ENCODE measurements around the gene C11orf87.

DNA sequence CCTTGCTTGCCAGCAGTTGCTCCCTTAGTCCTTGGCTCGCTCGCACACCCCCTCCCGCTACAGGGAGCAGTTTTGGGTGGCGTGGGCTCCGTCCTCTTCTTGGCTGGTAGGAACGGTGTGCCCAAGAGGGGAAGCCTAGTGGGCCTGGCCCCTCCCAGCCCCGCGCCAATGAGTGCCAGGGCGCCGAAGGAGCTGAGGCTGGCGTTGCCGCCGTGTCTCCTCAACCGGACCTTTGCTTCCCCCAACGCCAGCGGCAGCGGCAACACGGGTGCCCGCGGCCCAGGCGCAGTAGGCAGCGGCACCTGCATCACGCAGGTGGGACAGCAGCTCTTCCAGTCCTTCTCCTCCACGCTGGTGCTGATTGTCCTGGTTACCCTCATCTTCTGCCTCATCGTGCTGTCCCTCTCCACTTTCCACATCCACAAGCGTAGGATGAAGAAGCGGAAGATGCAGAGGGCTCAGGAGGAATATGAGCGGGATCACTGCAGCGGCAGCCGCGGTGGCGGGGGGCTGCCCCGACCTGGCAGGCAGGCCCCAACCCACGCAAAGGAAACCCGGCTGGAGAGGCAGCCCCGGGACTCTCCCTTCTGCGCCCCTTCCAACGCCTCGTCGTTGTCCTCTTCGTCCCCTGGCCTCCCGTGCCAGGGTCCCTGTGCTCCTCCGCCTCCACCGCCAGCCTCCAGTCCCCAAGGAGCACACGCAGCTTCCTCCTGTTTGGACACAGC, 1.6 kb downstream of the C11orf87 start:
- TF ChIP-seq RAD21 (IDR thresholded peaks at IDR 0.05; ENCODE audit: low read length): no peak
- no peak for TF ChIP-seq GATA2 (CRISPR knock-in tag; IDR thresholded peaks at IDR 0.05)
- TF ChIP-seq, protein P1, sequence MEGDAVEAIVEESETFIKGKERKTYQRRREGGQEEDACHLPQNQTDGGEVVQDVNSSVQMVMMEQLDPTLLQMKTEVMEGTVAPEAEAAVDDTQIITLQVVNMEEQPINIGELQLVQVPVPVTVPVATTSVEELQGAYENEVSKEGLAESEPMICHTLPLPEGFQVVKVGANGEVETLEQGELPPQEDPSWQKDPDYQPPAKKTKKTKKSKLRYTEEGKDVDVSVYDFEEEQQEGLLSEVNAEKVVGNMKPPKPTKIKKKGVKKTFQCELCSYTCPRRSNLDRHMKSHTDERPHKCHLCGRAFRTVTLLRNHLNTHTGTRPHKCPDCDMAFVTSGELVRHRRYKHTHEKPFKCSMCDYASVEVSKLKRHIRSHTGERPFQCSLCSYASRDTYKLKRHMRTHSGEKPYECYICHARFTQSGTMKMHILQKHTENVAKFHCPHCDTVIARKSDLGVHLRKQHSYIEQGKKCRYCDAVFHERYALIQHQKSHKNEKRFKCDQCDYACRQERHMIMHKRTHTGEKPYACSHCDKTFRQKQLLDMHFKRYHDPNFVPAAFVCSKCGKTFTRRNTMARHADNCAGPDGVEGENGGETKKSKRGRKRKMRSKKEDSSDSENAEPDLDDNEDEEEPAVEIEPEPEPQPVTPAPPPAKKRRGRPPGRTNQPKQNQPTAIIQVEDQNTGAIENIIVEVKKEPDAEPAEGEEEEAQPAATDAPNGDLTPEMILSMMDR (IDR thresholded peaks at IDR 0.05): no peak
- no peak for TF ChIP-seq EP300 (IDR thresholded peaks at IDR 0.05; ENCODE audit: borderline replicate concordance in 1 of 2, low read depth in 1 of 2, low read length in 1 of 2)
- no peak for TF ChIP-seq MXI1 (IDR thresholded peaks at IDR 0.05; ENCODE audit: low read depth, low read length)
- no peak for TF ChIP-seq EZH2phosphoT487 (IDR thresholded peaks at IDR 0.05; ENCODE audit: borderline replicate concordance, low read depth)
- no peak for TF ChIP-seq MEF2A (IDR thresholded peaks at IDR 0.05; ENCODE audit: borderline replicate concordance, low read depth)
- TF ChIP-seq TCF12 (IDR thresholded peaks at IDR 0.05): no peak
- TF ChIP-seq POLR2AphosphoS5 (IDR thresholded peaks at IDR 0.05; ENCODE audit: low read depth, low read length): no peak
- TF ChIP-seq, protein P2, sequence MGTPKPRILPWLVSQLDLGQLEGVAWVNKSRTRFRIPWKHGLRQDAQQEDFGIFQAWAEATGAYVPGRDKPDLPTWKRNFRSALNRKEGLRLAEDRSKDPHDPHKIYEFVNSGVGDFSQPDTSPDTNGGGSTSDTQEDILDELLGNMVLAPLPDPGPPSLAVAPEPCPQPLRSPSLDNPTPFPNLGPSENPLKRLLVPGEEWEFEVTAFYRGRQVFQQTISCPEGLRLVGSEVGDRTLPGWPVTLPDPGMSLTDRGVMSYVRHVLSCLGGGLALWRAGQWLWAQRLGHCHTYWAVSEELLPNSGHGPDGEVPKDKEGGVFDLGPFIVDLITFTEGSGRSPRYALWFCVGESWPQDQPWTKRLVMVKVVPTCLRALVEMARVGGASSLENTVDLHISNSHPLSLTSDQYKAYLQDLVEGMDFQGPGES (IDR thresholded peaks at IDR 0.05; ENCODE audit: low read depth, low read length): no peak
- no peak for TF ChIP-seq TEAD4 (IDR thresholded peaks at IDR 0.05; ENCODE audit: borderline replicate concordance, insufficient read depth)
- TF ChIP-seq NRF1 (IDR thresholded peaks at IDR 0.05; ENCODE audit: low read depth, low read length): no peak
- TF ChIP-seq NFIC (IDR thresholded peaks at IDR 0.05; ENCODE audit: borderline replicate concordance): no peak
- TF ChIP-seq JUND (IDR thresholded peaks at IDR 0.05): no peak
